ENCODE results near the gene MSH3.
"Not testable (repeated sequence)": the region's sequence is repeated elsewhere in the genome, so short reads cannot be mapped to it uniquely, and the experiment has no call there.

The MSH3 gene

DNA sequence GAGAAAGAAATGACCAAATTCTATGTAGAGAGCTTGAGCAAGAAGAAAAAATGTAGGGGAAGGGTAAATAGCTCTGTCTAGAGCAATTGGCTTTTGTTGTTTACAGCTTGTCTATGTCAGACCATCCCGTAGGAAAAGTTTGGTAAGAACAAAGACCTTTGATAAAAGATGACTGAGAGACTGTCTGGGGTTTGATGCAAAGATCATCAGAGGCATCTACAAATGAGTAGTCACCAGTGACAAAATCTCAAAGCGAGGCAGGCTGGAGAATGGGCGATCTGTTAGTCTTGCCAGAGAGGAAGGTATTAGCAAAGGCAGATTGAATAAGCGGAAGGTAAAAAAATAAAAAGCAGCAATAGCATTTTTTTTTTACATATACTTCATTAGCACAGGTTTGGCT lies 180.7 kb downstream of the MSH3 start:
- peaks cover 22% of the 10 kb centered on the region; the same call in 1 of the 2 replicates for H3K36me3 ChIP-seq (ENCODE audit: insufficient read depth, low read length)
- H3K9me2 ChIP-seq (replicated peaks; ENCODE audit: low read depth, low read length), result no peaks in the 10 kb centered on the region
- peaks cover under 1% of the 10 kb centered on the region; the same call in 1 of the 2 replicates for H3K9me3 ChIP-seq (ENCODE audit: insufficient read depth, low read depth, low read length)
- H3K27me3 ChIP-seq (ENCODE audit: insufficient read depth, low read length, poor library complexity, severe bottlenecking), result no peaks in the 10 kb centered on the region
- TF ChIP-seq, protein P1, sequence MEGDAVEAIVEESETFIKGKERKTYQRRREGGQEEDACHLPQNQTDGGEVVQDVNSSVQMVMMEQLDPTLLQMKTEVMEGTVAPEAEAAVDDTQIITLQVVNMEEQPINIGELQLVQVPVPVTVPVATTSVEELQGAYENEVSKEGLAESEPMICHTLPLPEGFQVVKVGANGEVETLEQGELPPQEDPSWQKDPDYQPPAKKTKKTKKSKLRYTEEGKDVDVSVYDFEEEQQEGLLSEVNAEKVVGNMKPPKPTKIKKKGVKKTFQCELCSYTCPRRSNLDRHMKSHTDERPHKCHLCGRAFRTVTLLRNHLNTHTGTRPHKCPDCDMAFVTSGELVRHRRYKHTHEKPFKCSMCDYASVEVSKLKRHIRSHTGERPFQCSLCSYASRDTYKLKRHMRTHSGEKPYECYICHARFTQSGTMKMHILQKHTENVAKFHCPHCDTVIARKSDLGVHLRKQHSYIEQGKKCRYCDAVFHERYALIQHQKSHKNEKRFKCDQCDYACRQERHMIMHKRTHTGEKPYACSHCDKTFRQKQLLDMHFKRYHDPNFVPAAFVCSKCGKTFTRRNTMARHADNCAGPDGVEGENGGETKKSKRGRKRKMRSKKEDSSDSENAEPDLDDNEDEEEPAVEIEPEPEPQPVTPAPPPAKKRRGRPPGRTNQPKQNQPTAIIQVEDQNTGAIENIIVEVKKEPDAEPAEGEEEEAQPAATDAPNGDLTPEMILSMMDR (conservative IDR thresholded peaks at IDR 0.05; ENCODE audit: low read length), result no peak
- H4K20me1 ChIP-seq (ENCODE audit: insufficient read depth, low read length, poor library complexity, severe bottlenecking), result no peaks in the 10 kb centered on the region
- no peak overlapping the region for H3K4me3 ChIP-seq (ENCODE audit: low read length, poor library complexity, severe bottlenecking)
- H3K4me1 ChIP-seq (ENCODE audit: insufficient read depth, low read length, poor library complexity, severe bottlenecking), result peaks cover 3% of the 10 kb centered on the region
- H3K9ac ChIP-seq (ENCODE audit: low read depth, low read length, poor library complexity, severe bottlenecking), result no peak overlapping the region
- no peaks in the 10 kb centered on the region for H3F3A ChIP-seq (ENCODE audit: low read depth)
- no peaks in the 10 kb centered on the region for H3K79me2 ChIP-seq (ENCODE audit: insufficient read depth, low read length)
- no peak overlapping the region for H2AFZ ChIP-seq (ENCODE audit: low read length)
- no peak overlapping the region for H3K4me2 ChIP-seq (ENCODE audit: low read depth, low read length, poor library complexity, severe bottlenecking)

DNA sequence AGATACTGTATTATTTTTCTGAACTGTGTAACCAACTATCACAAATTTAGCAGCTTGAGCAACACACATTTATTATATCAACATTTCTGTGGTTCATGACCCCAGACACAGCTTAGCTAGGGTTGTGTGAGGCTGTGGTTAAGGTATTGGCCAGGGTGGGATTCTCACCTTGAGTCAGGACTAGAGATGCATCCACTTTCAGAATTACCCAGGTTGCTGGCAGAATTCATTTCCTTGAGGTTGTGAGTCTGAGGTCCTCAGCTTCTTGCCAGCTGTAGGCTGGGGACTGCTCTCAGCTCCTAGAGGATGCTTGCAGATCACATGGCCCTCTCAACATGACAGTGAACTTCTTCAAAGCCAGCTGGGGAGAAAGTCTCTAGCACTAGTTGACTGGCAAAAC lies 183.2 kb downstream of the MSH3 start:
- Histone ChIP-seq H3K9me2 (replicated peaks; ENCODE audit: low read depth, low read length) (no peaks in the 10 kb centered on the region), H3K27me3 (ENCODE audit: insufficient read depth, low read length, poor library complexity, severe bottlenecking) (no peaks in the 10 kb centered on the region), H3K9ac (ENCODE audit: low read depth, low read length, poor library complexity, severe bottlenecking) (no peak overlapping the region), H3K36me3 (ENCODE audit: insufficient read depth, low read length) (peaks cover 6% of the 10 kb centered on the region; the same call in 1 of the 2 replicates), H3F3A (ENCODE audit: low read depth) (no peaks in the 10 kb centered on the region), H3K9me3 (ENCODE audit: insufficient read depth, low read depth, low read length) (no peaks in the 10 kb centered on the region), H3K4me2 (ENCODE audit: low read depth, low read length, poor library complexity, severe bottlenecking) (no peak overlapping the region), H4K20me1 (ENCODE audit: insufficient read depth, low read length, poor library complexity, severe bottlenecking) (no peaks in the 10 kb centered on the region), H3K4me1 (ENCODE audit: insufficient read depth, low read length, poor library complexity, severe bottlenecking) (peaks cover 3% of the 10 kb centered on the region), H3K4me3 (ENCODE audit: low read length, poor library complexity, severe bottlenecking) (no peak overlapping the region), H2AFZ (ENCODE audit: low read length) (no peak overlapping the region), H3K79me2 (ENCODE audit: insufficient read depth, low read length) (no peaks in the 10 kb centered on the region)
- no peak for TF ChIP-seq EZH2phosphoT487 (IDR thresholded peaks at IDR 0.05; ENCODE audit: borderline replicate concordance)
- TF ChIP-seq, protein P1 (conservative IDR thresholded peaks at IDR 0.05; ENCODE audit: low read length), result no peak

DNA sequence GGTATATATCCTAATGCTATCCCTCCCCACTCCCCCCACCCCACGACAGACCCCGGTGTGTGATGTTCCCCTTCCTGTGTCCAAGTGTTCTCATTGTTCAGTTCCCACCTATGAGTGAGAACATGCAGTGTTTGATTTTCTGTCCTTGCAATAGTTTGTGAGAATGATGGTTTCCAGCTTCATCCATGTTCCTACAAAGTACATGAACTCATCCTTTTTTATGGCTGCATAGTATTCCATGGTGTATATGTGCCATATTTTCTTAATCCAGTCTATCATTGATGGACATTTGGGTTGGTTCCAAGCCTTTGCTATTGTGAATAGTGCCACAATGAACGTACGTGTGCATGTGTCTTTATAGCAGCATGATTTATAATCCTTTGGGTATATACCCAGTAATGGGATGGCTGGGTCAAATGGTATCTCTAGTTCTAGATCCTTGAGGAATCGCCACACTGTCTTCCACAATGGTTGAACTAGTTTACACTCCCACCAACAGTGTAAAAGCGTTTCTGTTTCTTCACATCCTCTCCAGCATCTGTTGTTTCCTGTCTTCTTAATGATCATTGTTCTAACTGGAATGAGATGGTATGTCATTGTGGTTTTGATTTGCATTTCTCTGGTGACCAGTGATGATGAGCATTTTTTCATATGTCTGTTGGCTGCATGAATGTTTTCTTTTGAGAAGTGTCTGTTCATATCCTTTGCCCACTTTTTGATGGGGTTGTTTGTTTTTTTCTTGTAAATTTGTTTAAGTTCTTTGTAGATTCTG lies 186.8 kb downstream of the MSH3 start:
- H3F3A ChIP-seq (ENCODE audit: low read depth); H3K4me2 ChIP-seq (ENCODE audit: low read depth, low read length, poor library complexity, severe bottlenecking); H3K36me3 ChIP-seq (ENCODE audit: insufficient read depth, low read length); H3K9ac ChIP-seq (ENCODE audit: low read depth, low read length, poor library complexity, severe bottlenecking); H2AFZ ChIP-seq (ENCODE audit: low read length); H3K9me2 ChIP-seq (replicated peaks; ENCODE audit: low read depth, low read length); H3K4me1 ChIP-seq (ENCODE audit: insufficient read depth, low read length, poor library complexity, severe bottlenecking); H3K9me3 ChIP-seq (ENCODE audit: insufficient read depth, low read depth, low read length); H3K4me3 ChIP-seq (ENCODE audit: low read length, poor library complexity, severe bottlenecking); H4K20me1 ChIP-seq (ENCODE audit: insufficient read depth, low read length, poor library complexity, severe bottlenecking); H3K79me2 ChIP-seq (ENCODE audit: insufficient read depth, low read length); H3K27me3 ChIP-seq (ENCODE audit: insufficient read depth, low read length, poor library complexity, severe bottlenecking): not testable (repeated sequence)

DNA sequence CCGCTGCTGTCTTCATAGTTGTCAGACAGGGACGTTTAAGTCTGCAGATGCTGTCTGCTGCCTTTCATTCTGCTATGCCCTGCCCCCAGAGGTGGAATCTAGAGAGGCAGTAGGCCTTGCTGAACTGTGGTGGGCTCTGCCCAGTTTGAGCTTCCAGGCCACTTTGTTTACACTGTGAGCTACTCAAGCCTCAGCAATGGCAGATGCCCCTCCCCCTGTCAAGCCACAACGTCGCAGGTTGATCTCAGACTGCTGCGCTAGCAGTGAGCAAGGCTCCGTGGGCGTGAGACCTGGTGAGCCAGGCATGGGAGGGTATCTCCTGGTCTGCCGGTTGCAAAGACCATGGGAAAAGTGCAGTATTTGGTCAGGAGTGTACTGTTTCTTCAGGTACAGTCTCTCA lies 192.0 kb downstream of the MSH3 start:
- not testable (repeated sequence) for H3K27me3 ChIP-seq (ENCODE audit: insufficient read depth, low read length, poor library complexity, severe bottlenecking); H3K79me2 ChIP-seq (ENCODE audit: insufficient read depth, low read length); H3K4me3 ChIP-seq (ENCODE audit: low read length, poor library complexity, severe bottlenecking); H3K4me1 ChIP-seq (ENCODE audit: insufficient read depth, low read length, poor library complexity, severe bottlenecking); H2AFZ ChIP-seq (ENCODE audit: low read length); H3K9me2 ChIP-seq (replicated peaks; ENCODE audit: low read depth, low read length); H3F3A ChIP-seq (ENCODE audit: low read depth); H4K20me1 ChIP-seq (ENCODE audit: insufficient read depth, low read length, poor library complexity, severe bottlenecking); H3K9ac ChIP-seq (ENCODE audit: low read depth, low read length, poor library complexity, severe bottlenecking); H3K4me2 ChIP-seq (ENCODE audit: low read depth, low read length, poor library complexity, severe bottlenecking)
- H3K36me3 ChIP-seq (ENCODE audit: insufficient read depth, low read length), result peaks cover 36% of the 10 kb centered on the region; the same call in 1 of the 2 replicates
- peaks cover 10% of the 10 kb centered on the region; the same call in 1 of the 2 replicates for H3K9me3 ChIP-seq (ENCODE audit: insufficient read depth, low read depth, low read length)

DNA sequence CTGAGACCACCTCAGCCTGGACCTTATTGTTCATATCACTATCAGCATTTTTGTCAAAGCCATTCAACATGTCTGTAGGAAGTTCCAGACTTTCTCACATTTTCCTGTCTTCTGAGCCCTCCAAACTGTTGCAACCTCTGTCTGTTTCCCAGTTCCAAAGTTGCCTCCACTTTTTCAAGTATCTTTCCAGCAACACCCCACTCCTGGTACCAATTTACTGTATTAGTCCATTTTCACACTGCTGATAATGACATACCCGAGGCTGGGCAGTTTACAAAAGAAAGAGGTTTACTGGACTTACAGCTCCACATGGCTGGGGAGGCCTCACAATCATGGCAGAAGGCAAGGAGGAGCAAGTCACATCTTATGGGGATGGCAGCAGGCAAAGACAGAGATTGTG lies 195.7 kb downstream of the MSH3 start:
- H4K20me1 ChIP-seq (ENCODE audit: insufficient read depth, low read length, poor library complexity, severe bottlenecking); H3K4me2 ChIP-seq (ENCODE audit: low read depth, low read length, poor library complexity, severe bottlenecking); H3K9me2 ChIP-seq (replicated peaks; ENCODE audit: low read depth, low read length); H3K4me1 ChIP-seq (ENCODE audit: insufficient read depth, low read length, poor library complexity, severe bottlenecking); H3K27me3 ChIP-seq (ENCODE audit: insufficient read depth, low read length, poor library complexity, severe bottlenecking); H3K9ac ChIP-seq (ENCODE audit: low read depth, low read length, poor library complexity, severe bottlenecking); H3F3A ChIP-seq (ENCODE audit: low read depth); H3K79me2 ChIP-seq (ENCODE audit: insufficient read depth, low read length); H2AFZ ChIP-seq (ENCODE audit: low read length); H3K4me3 ChIP-seq (ENCODE audit: low read length, poor library complexity, severe bottlenecking): not testable (repeated sequence)
- Histone ChIP-seq H3K9me3 (ENCODE audit: insufficient read depth, low read depth, low read length) (peaks cover 10% of the 10 kb centered on the region; the same call in 1 of the 2 replicates), H3K36me3 (ENCODE audit: insufficient read depth, low read length) (peaks cover 45% of the 10 kb centered on the region)

All from Loucy (cell line).